IgD-negative memory B cell (primary cell): ENCODE measurements around the gene HACD4. TPM values are rescaled to one million over a fixed set of nuclear protein-coding genes. Genes with fewer than 3 reads are reported as not detected.

ENCODE experiments used
- H3K27ac Mint-ChIP-seq, 3 donors: one replicate each; pipeline ENCODE4 v1.8.0; 2020 to 2022; ENCODE audit warnings: mild to moderate bottlenecking in 3 of 3, mixed read lengths in 3 of 3, moderate library complexity in 1 of 3
- H3K27me3 Mint-ChIP-seq: one replicate; pipeline ENCODE4 v1.8.0; 2021; ENCODE audit warnings: mixed read lengths
- H3K36me3 Mint-ChIP-seq: one replicate; pipeline ENCODE4 v1.8.0; 2020; ENCODE audit warnings: mild to moderate bottlenecking, mixed read lengths
- H3K4me1 Mint-ChIP-seq, 3 donors: one replicate each; pipeline ENCODE4 v1.8.0; 2020 to 2022; ENCODE audit warnings: mixed read lengths in 3 of 3, mild to moderate bottlenecking in 1 of 3
- H3K4me3 Mint-ChIP-seq, 4 donors: one replicate each; pipeline ENCODE4 v1.8.0; 2020 to 2022; ENCODE audit warnings: mild to moderate bottlenecking in 4 of 4, mixed read lengths in 4 of 4, moderate library complexity in 3 of 4
- H3K9me3 Mint-ChIP-seq, 3 donors: one replicate each; pipeline ENCODE4 v1.8.0; 2020 to 2021; ENCODE audit warnings: mixed read lengths in 3 of 3, mild to moderate bottlenecking in 1 of 3
- polyA plus RNA-seq: library from polyadenylated mRNA; unstranded; fragments of 300-500 nt; fragmentation: Illumina TruSeq; gene quantifications from one replicate; pipeline ENCODE4 v1.2.3, GENCODE V29; 2021

HACD4 gene
- polyA plus RNA-seq, 1 donor from 2014 or later: 4.4 TPM

GRCh38 chr9:20972684-20973083, 58.8 kb downstream of the HACD4 start:
- no peak overlapping the region for H3K27ac Mint-ChIP-seq
- H3K36me3 Mint-ChIP-seq: peaks cover under 1% of the 10 kb centered on the region
- H3K27me3 Mint-ChIP-seq: no peaks in the 10 kb centered on the region
- peaks cover 4 to 10% (median 7%) of the 10 kb centered on the region in 3 donors for H3K4me1 Mint-ChIP-seq
- H3K9me3 Mint-ChIP-seq: peaks cover 2 to 14% (median 2%) of the 10 kb centered on the region in 3 donors
- no peak overlapping the region for H3K4me3 Mint-ChIP-seq

DNA sequence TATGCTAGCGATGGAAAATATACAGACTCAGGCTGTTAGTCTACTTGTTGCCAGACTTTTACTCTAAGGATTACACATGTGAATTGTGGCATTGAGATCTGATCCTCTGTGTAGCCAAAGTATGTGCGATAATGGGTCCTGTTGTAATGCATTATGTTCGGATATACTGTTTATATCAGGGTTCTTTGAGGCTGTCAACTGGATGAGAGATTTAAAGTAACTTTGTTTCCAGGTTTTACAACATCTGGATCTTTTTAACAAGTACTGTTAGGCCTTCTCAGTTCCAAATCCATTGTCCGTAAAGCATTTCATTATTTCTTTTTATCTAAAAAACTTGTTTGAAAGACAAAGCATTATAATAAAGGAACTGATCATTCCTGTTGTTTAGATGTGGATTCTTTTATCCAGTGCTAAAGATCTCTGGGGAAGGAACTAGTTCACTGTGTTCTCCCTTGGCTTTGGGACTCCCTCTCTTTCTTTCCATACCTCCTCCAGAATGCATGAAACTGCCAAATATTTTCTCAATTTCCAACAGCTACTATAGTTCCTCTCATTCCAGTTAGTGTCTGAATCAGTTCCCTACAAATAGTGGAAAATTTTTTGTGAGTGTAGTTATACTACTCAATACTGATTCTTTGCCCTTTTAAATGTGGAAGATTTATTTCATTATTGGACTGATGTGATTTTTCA, 68.8 kb downstream of the HACD4 start:
- no peak overlapping the region for H3K27ac Mint-ChIP-seq

DNA sequence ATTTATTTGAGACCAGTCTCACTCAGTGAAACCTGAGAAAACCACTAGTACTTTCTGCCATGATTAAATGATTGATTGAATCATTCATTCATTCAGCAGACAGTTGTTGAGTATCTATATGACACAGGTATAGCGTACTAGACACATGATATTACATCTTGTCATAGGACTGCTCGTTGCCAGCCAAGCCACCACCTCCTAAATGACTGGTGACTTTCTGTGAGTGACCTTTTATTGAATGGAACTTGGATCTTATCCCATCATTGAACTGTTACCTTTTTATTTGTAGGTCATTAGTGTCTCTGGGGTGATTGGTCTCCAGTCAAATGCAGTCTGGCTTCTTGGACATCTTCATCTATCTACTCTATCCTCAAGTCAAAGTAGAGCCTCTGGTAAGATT, 80.7 kb downstream of the HACD4 start:
- peaks cover 18% of the 10 kb centered on the region for H3K36me3 Mint-ChIP-seq
- H3K27ac Mint-ChIP-seq: no peak overlapping the region
- no peaks in the 10 kb centered on the region for H3K9me3 Mint-ChIP-seq
- no peaks in the 10 kb centered on the region for H3K27me3 Mint-ChIP-seq
- H3K4me1 Mint-ChIP-seq: peaks cover 0 to 1% (median 0%) of the 10 kb centered on the region in 3 donors
- no peak overlapping the region for H3K4me3 Mint-ChIP-seq

More for the DNA sequence above, 68.8 kb downstream of the HACD4 start:
- H3K9me3 Mint-ChIP-seq: peaks cover 0 to 4% (median 0%) of the 10 kb centered on the region in 3 donors
- H3K27me3 Mint-ChIP-seq: no peaks in the 10 kb centered on the region
- peaks cover 16% of the 10 kb centered on the region for H3K36me3 Mint-ChIP-seq
- peaks cover 0 to 6% (median 0%) of the 10 kb centered on the region in 3 donors for H3K4me1 Mint-ChIP-seq
- H3K4me3 Mint-ChIP-seq: no peak overlapping the region

Other genes with a start within 250 kb of the HACD4 start
- not detected for gene IFNB1, start 46.3 kb upstream of the HACD4 start, polyA plus RNA-seq
- gene IFNW1, start 110.2 kb upstream of the HACD4 start, polyA plus RNA-seq: not detected
- not detected for gene IFNA21, start 135.0 kb upstream of the HACD4 start, polyA plus RNA-seq
- gene IFNA4, start 155.9 kb upstream of the HACD4 start, polyA plus RNA-seq: not detected
- gene IFNA7, start 170.6 kb upstream of the HACD4 start, polyA plus RNA-seq: not detected
- not detected for gene IFNA10, start 175.5 kb upstream of the HACD4 start, polyA plus RNA-seq
- not detected for gene IFNA16, start 185.7 kb upstream of the HACD4 start, polyA plus RNA-seq
- not detected for gene IFNA17, start 196.6 kb upstream of the HACD4 start, polyA plus RNA-seq
- gene IFNA14, start 208.4 kb upstream of the HACD4 start, polyA plus RNA-seq: not detected